ENCODE results near the gene PEAR1.

PEAR1 gene

GRCh38 chr1:156944268-156944667 is 50.8 kb downstream of the PEAR1 start:
- Histone ChIP-seq H3K9me3 (no peaks in the 10 kb centered on the region), H3K4me1 (ENCODE audit: control insufficient read depth in 1 of 2, insufficient read depth in 1 of 2, low read depth in 1 of 2, low read length in 1 of 2) (no peaks in the 10 kb centered on the region), H3K4me3 (ENCODE audit: low read depth in 1 of 2, low read length in 1 of 2) (no peak overlapping the region), H3K36me3 (peaks cover 100% of the 10 kb centered on the region), H3K27ac (no peak overlapping the region), H3K27me3 (no peaks in the 10 kb centered on the region)
- TF ChIP-seq CTCF (IDR thresholded peaks at IDR 0.05): no peak

- Histone ChIP-seq H3K9me3 (no peaks in the 10 kb centered on the region), H3K4me1 (ENCODE audit: control insufficient read depth in 1 of 2, insufficient read depth in 1 of 2, low read depth in 1 of 2, low read length in 1 of 2) (no peaks in the 10 kb centered on the region), H3K27me3 (no peaks in the 10 kb centered on the region), H3K36me3 (peaks cover 100% of the 10 kb centered on the region), H3K27ac (no peak overlapping the region), H3K4me3 (ENCODE audit: low read depth in 1 of 2, low read length in 1 of 2) (no peak overlapping the region)
- no peak for TF ChIP-seq CTCF (IDR thresholded peaks at IDR 0.05)
Observed at GRCh38 chr1:156944848-156945247, 51.3 kb downstream of the PEAR1 start.

- H3K9me3 ChIP-seq: no peaks in the 10 kb centered on the region
- no peak overlapping the region for H3K27ac ChIP-seq
- no peaks in the 10 kb centered on the region for H3K27me3 ChIP-seq
- TF ChIP-seq CTCF (IDR thresholded peaks at IDR 0.05): no peak
- H3K4me3 ChIP-seq (ENCODE audit: low read depth in 1 of 2, low read length in 1 of 2): no peak overlapping the region
- no peaks in the 10 kb centered on the region for H3K4me1 ChIP-seq (ENCODE audit: control insufficient read depth in 1 of 2, insufficient read depth in 1 of 2, low read depth in 1 of 2, low read length in 1 of 2)
- H3K36me3 ChIP-seq: peaks cover 100% of the 10 kb centered on the region
Observed at GRCh38 chr1:156945881-156946661, 52.6 kb downstream of the PEAR1 start.

DNA sequence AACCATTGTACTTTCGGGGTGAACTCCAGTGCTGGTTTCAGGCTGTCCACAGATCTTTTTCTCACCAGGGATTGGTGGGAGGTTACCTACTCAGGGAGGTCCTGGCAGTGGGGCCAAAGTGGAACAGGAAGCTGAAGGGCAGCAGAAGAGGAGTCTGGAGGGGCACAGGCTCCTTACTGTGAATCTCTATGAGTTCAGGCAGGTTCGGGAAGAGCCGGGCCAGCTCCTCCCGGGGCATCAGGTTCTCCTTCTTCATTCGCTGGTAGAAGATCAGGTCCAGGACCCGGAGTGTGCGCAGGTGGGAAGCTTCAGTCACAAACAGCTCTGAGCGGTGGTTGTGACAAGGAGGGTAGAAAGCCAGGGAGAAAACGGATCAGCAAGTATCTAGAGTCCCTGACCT is 53.6 kb downstream of the PEAR1 start:
- TF ChIP-seq CTCF (IDR thresholded peaks at IDR 0.05): no peak
- H3K27me3 ChIP-seq: no peaks in the 10 kb centered on the region
- no peaks in the 10 kb centered on the region for H3K4me1 ChIP-seq (ENCODE audit: control insufficient read depth in 1 of 2, insufficient read depth in 1 of 2, low read depth in 1 of 2, low read length in 1 of 2)
- no peak overlapping the region for H3K27ac ChIP-seq
- H3K9me3 ChIP-seq: no peaks in the 10 kb centered on the region
- no peak overlapping the region for H3K4me3 ChIP-seq (ENCODE audit: low read depth in 1 of 2, low read length in 1 of 2)
- H3K36me3 ChIP-seq: peaks cover 100% of the 10 kb centered on the region

DNA sequence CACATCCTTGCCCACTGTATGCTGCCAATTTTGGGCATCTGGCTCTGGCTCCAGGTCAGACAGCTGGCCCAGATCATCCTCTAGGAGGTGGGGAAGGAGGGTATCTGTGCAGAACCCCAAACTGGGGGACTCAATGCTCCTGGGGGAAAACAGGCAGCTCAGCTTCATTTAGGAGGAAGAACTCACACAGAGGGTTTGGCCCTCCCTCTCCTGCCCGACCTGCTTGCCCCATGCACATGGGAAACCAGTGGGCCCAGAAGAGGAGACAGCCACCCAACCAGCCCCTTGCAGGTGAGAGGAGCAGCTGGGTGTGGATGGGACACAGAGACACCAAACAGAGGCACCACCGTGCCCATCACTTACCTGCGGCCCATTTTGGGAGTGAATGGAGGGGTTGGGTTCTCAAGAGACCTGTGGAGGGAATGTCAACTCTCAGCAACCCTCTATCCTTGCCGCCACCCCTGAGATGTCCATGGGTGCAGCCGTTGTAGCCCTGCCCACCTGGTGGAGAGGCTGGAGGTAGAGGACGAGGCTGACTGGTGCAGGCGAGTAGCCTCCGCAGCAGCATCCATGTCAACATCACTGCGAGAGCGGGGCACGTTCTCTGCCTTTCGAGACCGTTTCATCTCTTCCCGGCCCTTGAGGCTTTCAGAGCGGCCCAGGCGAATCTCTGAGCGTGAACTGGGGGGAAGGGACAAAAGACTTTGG is 54.5 kb downstream of the PEAR1 start:
- peaks cover 100% of the 10 kb centered on the region for H3K36me3 ChIP-seq
- H3K4me3 ChIP-seq (ENCODE audit: low read depth in 1 of 2, low read length in 1 of 2): no peak overlapping the region
- H3K9me3 ChIP-seq: no peaks in the 10 kb centered on the region
- H3K27me3 ChIP-seq: no peaks in the 10 kb centered on the region
- no peaks in the 10 kb centered on the region for H3K4me1 ChIP-seq (ENCODE audit: control insufficient read depth in 1 of 2, insufficient read depth in 1 of 2, low read depth in 1 of 2, low read length in 1 of 2)
- H3K27ac ChIP-seq: no peak overlapping the region
- TF ChIP-seq CTCF (IDR thresholded peaks at IDR 0.05): no peak
